Fibroblast of skin of right quadriceps (primary cell): ENCODE measurements around the gene ICAM3.

Experiments
- DNase-seq: peaks from one replicate; pipeline ENCODE4 v3.0.0-alpha.2; 2013

ICAM3 gene

GRCh38 chr19:10317857-10318462 is 21.5 kb downstream of the ICAM3 start:
- DNase-seq, result no peak

GRCh38 chr19:10317045-10317856 is 22.2 kb downstream of the ICAM3 start:
- no peak for DNase-seq

- no peak for DNase-seq
Observed at GRCh38 chr19:10316229-10317044, 23.0 kb downstream of the ICAM3 start.

- peak; percentile 74 for DNase-seq
Observed at GRCh38 chr19:10315335-10316214, 23.8 kb downstream of the ICAM3 start, which contains the start of gene FDX2. Gene FDX2 (minus strand): TSS chr19:10316015. CDS start chr19:10315996, 19 bp downstream.

GRCh38 chr19:10309423-10309822 is 30.0 kb downstream of the ICAM3 start, which contains the start of gene ZGLP1:
Gene ZGLP1 (minus strand): TSS chr19:10309815.
- DNase-seq, result no peak

GRCh38 chr19:10306327-10306726 is 33.1 kb downstream of the ICAM3 start:
- DNase-seq, result no peak

- DNase-seq, result peak; percentile 82
Observed at GRCh38 chr19:10305139-10305806, 34.2 kb downstream of the ICAM3 start.

GRCh38 chr19:10299545-10300458 is 39.6 kb downstream of the ICAM3 start:
- peak; percentile 44 for DNase-seq

- DNase-seq, result no peak
Observed at GRCh38 chr19:10295847-10296591, 43.4 kb downstream of the ICAM3 start.

- no peak for DNase-seq
Observed at GRCh38 chr19:10295305-10295846, 44.0 kb downstream of the ICAM3 start.

GRCh38 chr19:10294368-10294697 is 45.1 kb downstream of the ICAM3 start:
- no peak for DNase-seq

GRCh38 chr19:10293637-10294367 is 45.6 kb downstream of the ICAM3 start:
- no peak for DNase-seq

GRCh38 chr19:10292789-10293636 is 46.4 kb downstream of the ICAM3 start:
- DNase-seq, result no peak

- DNase-seq, result peak; percentile 76
Observed at GRCh38 chr19:10292206-10292788, 47.1 kb downstream of the ICAM3 start.

GRCh38 chr19:10291554-10292205 is 47.7 kb downstream of the ICAM3 start:
- no peak for DNase-seq

- no peak for DNase-seq
Observed at GRCh38 chr19:10290876-10291553, 48.4 kb downstream of the ICAM3 start.
